Neural progenitor cell (in vitro differentiated cells): ENCODE measurements around the gene P2RX1. TPM values are rescaled to one million over a fixed set of nuclear protein-coding genes. Genes with fewer than 3 reads are reported as not detected.

ENCODE experiments used
- DNase-seq: peaks from one replicate; pipeline ENCODE4 v3.0.0-alpha.2; 2016; ENCODE audit warnings: low spot score
- H2AFZ ChIP-seq: fragments of 200-600 bp; sonication (generic); replicated peaks from 2 replicates; pipeline ENCODE4 v1.6.1; 2016; ENCODE audit warnings: antibody characterized with exemption
- H3F3A ChIP-seq: fragments of 200-600 bp; sonication (generic); 2 replicates; pipeline ENCODE4 v1.6.1; 2016; ENCODE audit warnings: antibody characterized with exemption, low read depth
- H3K27ac ChIP-seq: fragments of 200-600 bp; sonication (generic); 2 replicates; pipeline ENCODE4 v1.5.1; 2016; ENCODE audit warnings: mild to moderate bottlenecking
- H3K27me3 ChIP-seq: fragments of 200-600 bp; sonication (generic); 2 replicates; pipeline ENCODE4 v1.6.1; 2016; ENCODE audit warnings: mild to moderate bottlenecking, moderate library complexity
- H3K36me3 ChIP-seq: fragments of 200-600 bp; sonication (generic); 2 replicates; pipeline ENCODE4 v1.5.1; 2016
- H3K4me1 ChIP-seq: fragments of 200-600 bp; sonication (generic); 2 replicates; pipeline ENCODE4 v1.6.1; 2016; ENCODE audit warnings: mixed run types
- H3K4me2 ChIP-seq: fragments of 200-600 bp; sonication (generic); 2 replicates; pipeline ENCODE4 v1.6.1; 2016
- H3K4me3 ChIP-seq: fragments of 200-600 bp; sonication (generic); 2 replicates; pipeline ENCODE4 v1.5.1; 2016
- H3K79me2 ChIP-seq: fragments of 200-600 bp; sonication (generic); 2 replicates; pipeline ENCODE4 v1.6.1; 2016; ENCODE audit warnings: low read depth
- H3K9ac ChIP-seq: fragments of 200-600 bp; sonication (generic); 2 replicates; pipeline ENCODE4 v1.6.1; 2016
- H3K9me3 ChIP-seq: fragments of 200-600 bp; sonication (generic); 2 replicates; pipeline ENCODE4 v1.5.1; 2016; ENCODE audit warnings: low read depth
- H4K20me1 ChIP-seq: fragments of 200-600 bp; sonication (generic); 2 replicates; pipeline ENCODE4 v1.6.1; 2016; ENCODE audit warnings: low read depth
- H3K27ac Mint-ChIP-seq: 3 replicates; pipeline ENCODE4 v1.8.0; 2021; ENCODE audit warnings: mixed read lengths
- H3K27me3 Mint-ChIP-seq: 2 replicates; pipeline ENCODE4 v1.8.0; 2022; ENCODE audit warnings: low read depth, mild to moderate bottlenecking, inconsistent platforms, moderate library complexity, mixed read lengths; ENCODE audit not compliant: insufficient read depth
- H3K36me3 Mint-ChIP-seq: 3 replicates; pipeline ENCODE4 v1.8.0; 2021; ENCODE audit warnings: mixed read lengths
- H3K4me1 Mint-ChIP-seq: 3 replicates; pipeline ENCODE4 v1.8.0; 2021; ENCODE audit warnings: mixed read lengths
- H3K4me3 Mint-ChIP-seq: 3 replicates; pipeline ENCODE4 v1.8.0; 2021; ENCODE audit warnings: mild to moderate bottlenecking, moderate library complexity, mixed read lengths
- H3K9me3 Mint-ChIP-seq: 3 replicates; pipeline ENCODE4 v1.8.0; 2020; ENCODE audit warnings: mixed read lengths
- CTCF ChIP-seq: fragments of 200-600 bp; sonication (generic); IDR thresholded peaks from 2 replicates; pipeline ENCODE4 v1.5.1; 2017; ENCODE audit warnings: antibody characterized with exemption, mild to moderate bottlenecking
- EZH2 ChIP-seq: fragments of 200-600 bp; sonication (generic); IDR thresholded peaks from 2 replicates; pipeline ENCODE4 v1.6.1; 2017; ENCODE audit warnings: antibody characterized with exemption, mild to moderate bottlenecking, moderate library complexity
- EZH2phosphoT487 ChIP-seq: fragments of 200-600 bp; sonication (generic); IDR thresholded peaks from 2 replicates; pipeline ENCODE4 v1.6.1; 2017; ENCODE audit warnings: antibody characterized with exemption
- total RNA-seq: library from RNA; depleted of rRNA; stranded (reverse); fragments of >200 nt; gene quantifications from 2 replicates; pipeline ENCODE4 v1.2.3, GENCODE V29; 2015; ENCODE audit warnings: low replicate concordance

P2RX1 gene
- total RNA-seq, result not detected in 2 replicates

GRCh38 chr17:3915995-3916696, at the start of gene P2RX1:
Gene P2RX1, minus strand, starts transcription at chr17:3916465. Its CDS starts 240 bp downstream, at chr17:3916225.
- no peak within 1 kb of the TSS for H3K4me2 ChIP-seq
- no peak within 1 kb of the TSS for H3K9ac ChIP-seq
- H3K4me3 ChIP-seq, result no peak within 1 kb of the TSS
- Mint-ChIP-seq H3K9me3 (no peaks in the 10 kb centered on the region), H3K27me3 (peaks cover 4% of the 10 kb centered on the region), H3K36me3 (no peaks in the 10 kb centered on the region), H3K4me3 (no peak within 1 kb of the TSS), H3K4me1 (peaks cover 4% of the 10 kb centered on the region), H3K27ac (no peak within 1 kb of the TSS)
- TF ChIP-seq CTCF (no peak), EZH2 (no peak), EZH2phosphoT487 (no peak)
- H3K27me3 ChIP-seq, result no peaks in the 10 kb centered on the region
- no peaks in the 10 kb centered on the region for H3K9me3 ChIP-seq
- no peaks in the 10 kb centered on the region for H3F3A ChIP-seq
- H2AFZ ChIP-seq, result no peak within 1 kb of the TSS
- no peak for DNase-seq
- no peaks in the 10 kb centered on the region for H3K36me3 ChIP-seq
- H4K20me1 ChIP-seq, result no peaks in the 10 kb centered on the region
- no peaks in the 10 kb centered on the region for H3K79me2 ChIP-seq
- H3K4me1 ChIP-seq, result no peaks in the 10 kb centered on the region
- H3K27ac ChIP-seq, result no peak within 1 kb of the TSS

- no peak overlapping the region for H3K27ac Mint-ChIP-seq
- Histone ChIP-seq H3K4me2 (peak overlapping the region; percentile 80), H3K9ac (no peak overlapping the region), H3K4me1 (peaks cover 4% of the 10 kb centered on the region), H3K36me3 (no peaks in the 10 kb centered on the region), H2AFZ (peak overlapping the region; percentile 88), H3F3A (peaks cover 19% of the 10 kb centered on the region), H3K4me3 (peak overlapping the region; percentile 45), H3K27me3 (peaks cover 58% of the 10 kb centered on the region), H3K79me2 (no peaks in the 10 kb centered on the region), H4K20me1 (no peaks in the 10 kb centered on the region), H3K27ac (no peak overlapping the region), H3K9me3 (no peaks in the 10 kb centered on the region)
- TF ChIP-seq CTCF (no peak), EZH2phosphoT487 (no peak), EZH2 (no peak)
- peaks cover 16% of the 10 kb centered on the region for H3K4me1 Mint-ChIP-seq
- peak; percentile 79 for DNase-seq
- H3K4me3 Mint-ChIP-seq, result peak overlapping the region; percentile 59
- no peaks in the 10 kb centered on the region for H3K9me3 Mint-ChIP-seq
- H3K27me3 Mint-ChIP-seq, result peaks cover 44% of the 10 kb centered on the region
- H3K36me3 Mint-ChIP-seq, result no peaks in the 10 kb centered on the region
These were observed 49.0 kb upstream of the P2RX1 start for GRCh38 chr17:3965118-3965800.

GRCh38 chr17:3964203-3965117, 48.2 kb upstream of the P2RX1 start, which contains the start of gene ATP2A3:
Gene ATP2A3, minus strand, starts transcription at chr17:3964437. Its CDS starts 146 bp downstream, at chr17:3964291.
- Histone ChIP-seq H3F3A (peaks cover 19% of the 10 kb centered on the region), H3K9me3 (no peaks in the 10 kb centered on the region), H3K36me3 (no peaks in the 10 kb centered on the region), H4K20me1 (no peaks in the 10 kb centered on the region), H2AFZ (peak within 1 kb of the TSS; percentile 88), H3K4me1 (peaks cover 4% of the 10 kb centered on the region), H3K27me3 (peaks cover 61% of the 10 kb centered on the region), H3K9ac (no peak within 1 kb of the TSS), H3K4me3 (peak within 1 kb of the TSS; percentile 45), H3K4me2 (peak within 1 kb of the TSS; percentile 80), H3K79me2 (no peaks in the 10 kb centered on the region), H3K27ac (no peak within 1 kb of the TSS)
- TF ChIP-seq EZH2phosphoT487 (peak; percentile 52), CTCF (no peak), EZH2 (peak; percentile 76)
- Mint-ChIP-seq H3K36me3 (no peaks in the 10 kb centered on the region), H3K27ac (no peak within 1 kb of the TSS), H3K4me3 (peak within 1 kb of the TSS; percentile 69), H3K4me1 (peaks cover 16% of the 10 kb centered on the region), H3K9me3 (no peaks in the 10 kb centered on the region), H3K27me3 (peaks cover 48% of the 10 kb centered on the region)
- peak; percentile 51 for DNase-seq
